Retinal pigment epithelial cell (primary cell): ENCODE data around the gene FNBP1L.
"Not testable (repeated sequence)": the region's sequence is repeated elsewhere in the genome, so short reads cannot be mapped to it uniquely, and the experiment has no call there.

Experiments used
- DNase-seq: peaks from one replicate; pipeline ENCODE4 v3.0.0-alpha.2; 2010; ENCODE audit warnings: low read depth
- H3K4me3 ChIP-seq: 2 replicates; pipeline ENCODE4 v1.5.1; 2011; ENCODE audit warnings: mild to moderate bottlenecking, low read length, control low read depth, moderate library complexity
- CTCF ChIP-seq: conservative IDR thresholded peaks from 2 replicates; pipeline ENCODE4 v1.5.1; 2011; ENCODE audit warnings: low read depth, low read length, control low read depth, inconsistent platforms

The FNBP1L gene

DNA sequence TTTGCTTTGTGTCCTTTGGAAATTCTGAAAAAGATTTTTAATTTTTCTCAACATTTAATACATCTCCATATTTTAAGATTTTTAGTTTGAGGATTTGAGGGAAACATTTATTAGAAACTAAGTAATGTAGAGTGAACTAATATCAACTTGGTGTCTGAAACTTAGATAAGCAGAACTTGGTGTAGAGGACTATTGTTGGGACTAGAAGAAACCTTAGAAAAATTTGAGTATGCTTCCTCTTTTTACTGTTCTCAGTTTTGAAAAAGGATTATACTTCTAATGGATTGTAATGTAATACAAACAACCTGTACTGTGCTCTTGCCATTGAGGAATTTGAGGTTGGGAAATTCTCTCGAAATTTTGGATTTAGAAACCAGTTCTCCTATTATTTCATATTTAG lies 2.4 kb downstream of the FNBP1L start:
- no peak for TF ChIP-seq CTCF
- DNase-seq: no peak
- H3K4me3 ChIP-seq: no peak overlapping the region

DNA sequence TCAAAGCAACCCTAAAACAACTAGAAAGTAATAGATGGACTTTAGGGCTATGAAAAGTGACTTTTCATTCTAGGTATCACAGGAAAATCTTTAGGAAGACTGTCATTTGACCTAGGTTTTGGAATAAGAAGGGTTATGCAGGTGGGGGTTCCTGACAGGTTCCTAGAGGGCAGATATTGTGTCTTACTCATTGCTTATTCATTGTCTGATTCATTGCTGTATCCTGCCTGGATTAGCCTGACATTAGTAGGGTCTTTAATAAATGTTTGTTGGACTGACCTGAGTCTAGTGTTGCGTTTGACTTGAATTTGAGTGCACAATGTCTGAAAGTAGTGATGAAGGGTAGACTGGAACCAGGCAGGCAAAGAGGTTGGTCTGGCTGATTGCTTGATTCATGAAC lies 6.0 kb downstream of the FNBP1L start:
- no peak for DNase-seq
- no peak for TF ChIP-seq CTCF
- H3K4me3 ChIP-seq: no peak overlapping the region

DNA sequence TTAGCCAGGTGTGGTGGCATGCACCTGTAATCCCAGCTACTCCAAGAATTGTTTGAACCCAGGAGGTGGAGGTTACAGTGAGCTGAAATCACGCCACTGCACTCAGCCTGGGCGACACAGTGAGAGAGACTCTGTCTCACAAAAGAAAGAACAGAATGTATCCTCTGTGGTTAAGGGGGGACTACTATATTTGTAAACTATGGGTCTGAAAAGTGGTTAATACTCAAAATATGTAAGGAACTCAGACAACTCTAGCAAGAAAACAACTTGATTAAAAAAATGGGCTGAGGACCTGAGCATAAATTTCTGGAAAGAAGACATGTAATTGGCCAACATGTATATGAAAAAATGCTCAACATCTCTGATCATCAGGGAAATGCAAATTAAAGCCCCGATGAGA lies 11.2 kb downstream of the FNBP1L start:
- DNase-seq: no peak
- H3K4me3 ChIP-seq: no peak overlapping the region
- no peak for TF ChIP-seq CTCF

- no peak for TF ChIP-seq CTCF
- H3K4me3 ChIP-seq: no peak overlapping the region
- DNase-seq: no peak
Measured at GRCh38 chr1:93461236-93461635, 13.3 kb downstream of the FNBP1L start.

- TF ChIP-seq CTCF: no peak
- H3K4me3 ChIP-seq: no peak overlapping the region
- DNase-seq: no peak
Measured at GRCh38 chr1:93463960-93464359, 16.0 kb downstream of the FNBP1L start.

DNA sequence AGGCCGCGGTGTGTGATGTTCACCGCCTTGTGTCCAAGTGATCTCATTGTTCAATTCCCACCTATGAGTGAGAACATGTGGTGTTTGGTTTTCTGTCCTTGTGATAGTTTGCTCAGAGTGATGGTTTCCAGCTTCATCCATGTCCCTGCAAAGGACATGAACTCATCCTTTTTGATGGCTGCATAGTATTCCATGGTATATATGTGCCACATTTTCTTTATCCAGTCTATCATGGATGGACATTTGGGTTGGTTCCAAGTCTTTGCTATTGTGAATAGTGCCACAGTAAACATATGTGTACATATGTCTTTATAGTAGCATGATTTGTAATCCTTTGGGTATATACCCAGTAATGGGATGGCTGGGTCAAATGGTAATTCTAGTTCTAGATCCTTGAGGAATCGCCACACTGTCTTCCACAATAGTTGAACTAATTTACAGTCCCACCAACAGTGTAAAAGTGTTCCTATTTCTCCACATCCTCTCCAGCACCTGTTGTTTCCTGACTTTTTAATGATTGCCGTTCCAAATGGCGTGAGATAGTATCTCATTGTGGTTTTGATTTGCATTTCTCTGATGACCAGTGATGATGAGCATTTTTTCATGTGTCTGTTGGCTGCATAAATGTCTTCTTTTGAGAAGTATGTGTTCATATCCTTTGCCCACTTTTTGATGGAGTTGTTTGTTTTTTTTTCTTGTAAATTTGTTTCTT lies 17.6 kb downstream of the FNBP1L start:
- not testable (repeated sequence) for H3K4me3 ChIP-seq, DNase-seq

DNA sequence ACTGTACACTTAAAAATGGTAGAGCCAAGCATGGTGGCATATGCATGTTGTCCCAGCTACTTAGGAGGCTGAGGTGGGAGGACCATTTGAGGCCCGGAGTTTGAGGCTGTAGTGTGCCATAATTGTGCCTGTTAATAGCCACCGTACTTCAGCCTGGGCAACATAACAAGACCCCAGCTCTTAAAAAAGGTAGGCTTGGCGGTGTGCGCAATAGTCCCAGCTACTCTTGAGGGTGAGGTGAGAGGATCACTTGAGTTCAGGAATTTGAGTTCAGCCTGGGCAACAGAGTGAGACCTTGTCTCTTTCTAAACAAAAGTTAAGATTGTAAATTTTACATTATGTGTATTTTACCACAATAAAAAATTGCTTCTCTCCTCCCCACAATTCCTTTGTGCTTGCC lies 19.7 kb downstream of the FNBP1L start:
- TF ChIP-seq CTCF: no peak

More for the DNA sequence above, 19.7 kb downstream of the FNBP1L start:
- no peak for DNase-seq
- H3K4me3 ChIP-seq: no peak overlapping the region
